Fibroblast of lung (primary cell): ENCODE measurements around the gene ACD. TPM values are rescaled to one million over a fixed set of nuclear protein-coding genes. Genes with fewer than 3 reads are reported as not detected.
A peak's percentile ranks its signal among the peaks of the same experiment; 100 is the strongest.

Experiments
- DNase-seq, 2 donors: peaks; one replicate each; pipeline versions ENCODE4 v3.0.0 to v3.0.0-alpha.2; 2010; ENCODE audit warnings: low read depth in 2 of 2
- H2AFZ ChIP-seq: 2 replicates; pipeline ENCODE4 v1.5.1; 2012; ENCODE audit warnings: low read length, control low read depth, inconsistent platforms
- H3K27ac ChIP-seq: 2 replicates; pipeline ENCODE4 v1.5.1; 2011; ENCODE audit warnings: low read length, control low read depth; ENCODE audit not compliant: insufficient read depth
- H3K27me3 ChIP-seq: 2 replicates; pipeline ENCODE4 v1.5.1; 2011; ENCODE audit warnings: mild to moderate bottlenecking, low read length; ENCODE audit not compliant: control insufficient read depth, insufficient read depth
- H3K36me3 ChIP-seq: 2 replicates; pipeline ENCODE4 v1.5.1; 2011; ENCODE audit warnings: low read length; ENCODE audit not compliant: control insufficient read depth, insufficient read depth
- H3K4me1 ChIP-seq: 2 replicates; pipeline ENCODE4 v1.5.1; 2011; ENCODE audit warnings: low read length; ENCODE audit not compliant: control insufficient read depth, insufficient read depth; ENCODE audit errors: extremely low read depth
- H3K4me2 ChIP-seq: 2 replicates; pipeline ENCODE4 v1.5.1; 2011; ENCODE audit warnings: low read length, control low read depth; ENCODE audit not compliant: insufficient read depth; ENCODE audit errors: extremely low read depth
- H3K4me3 ChIP-seq, 4 experiments: fragments of 200-600 bp in 1 of 4; sonication (generic) in 1 of 4; replicated peaks in 1 of 4; 2 replicates each; pipeline ENCODE4 v1.5.1; 2011 to 2016; ENCODE audit warnings: low read length in 4 of 4, low read depth in 3 of 4, mild to moderate bottlenecking in 3 of 4, control low read depth in 2 of 4, inconsistent platforms in 1 of 4, mixed read lengths in 1 of 4; ENCODE audit not compliant: insufficient read depth in 1 of 4; ENCODE audit errors: control extremely low read depth in 1 of 4
- H3K79me2 ChIP-seq: 2 replicates; pipeline ENCODE4 v1.5.1; 2012; ENCODE audit warnings: mild to moderate bottlenecking, low read length, inconsistent platforms; ENCODE audit not compliant: control insufficient read depth, insufficient read depth
- H3K9ac ChIP-seq: 2 replicates; pipeline ENCODE4 v1.5.1; 2011; ENCODE audit warnings: mild to moderate bottlenecking, low read length, control low read depth; ENCODE audit not compliant: insufficient read depth
- H3K9me3 ChIP-seq: 2 replicates; pipeline ENCODE4 v1.5.1; 2012; ENCODE audit warnings: low read depth, low read length; ENCODE audit not compliant: control insufficient read depth, insufficient read depth
- H4K20me1 ChIP-seq: 2 replicates; pipeline ENCODE4 v1.5.1; 2011; ENCODE audit warnings: low read length; ENCODE audit not compliant: control insufficient read depth, insufficient read depth; ENCODE audit errors: extremely low read depth
- CTCF ChIP-seq, 2 donors: IDR thresholded peaks in 1 of 2; conservative IDR thresholded peaks in 1 of 2; 1 replicate in 1 of 2; 2 replicates in 1 of 2; pipeline ENCODE4 v1.5.1; 2011 to 2012; ENCODE audit warnings: low read length in 2 of 2, control low read depth in 1 of 2, inconsistent platforms in 1 of 2, low read depth in 1 of 2, mild to moderate bottlenecking in 1 of 2
- EZH2 ChIP-seq: IDR thresholded peaks from 2 replicates; pipeline ENCODE4 v1.5.1; 2012; ENCODE audit warnings: low read length, control low read depth, mild to moderate bottlenecking; ENCODE audit errors: missing control alignments
- polyA minus RNA-seq: library from RNA; depleted of rRNA, polyadenylated mRNA; stranded (reverse); fragments of >200 nt; gene quantifications from 2 replicates; pipeline ENCODE4 v1.2.3, GENCODE V29; 2011; ENCODE audit warnings: low replicate concordance
- polyA plus RNA-seq, 2 donors: library from polyadenylated mRNA; depleted of rRNA in 1 of 2; stranded (reverse) in 1 of 2; unstranded in 1 of 2; fragments of >200 nt; gene quantifications; 2 replicates each; pipeline ENCODE4 v1.2.1, GENCODE V29; 2011 to 2012; ENCODE audit warnings: missing spikeins in 1 of 2
- total RNA-seq: library from RNA; depleted of rRNA; stranded (reverse); fragments of >200 nt; gene quantifications from 2 replicates; pipeline ENCODE4 v1.2.1, GENCODE V29; 2014

ACD gene
- 9.2 and 9.5 TPM in 2 replicates for total RNA-seq
- 7.9 and 16.1 TPM in 2 replicates for polyA plus RNA-seq
- 11.9 and 25.0 TPM in 2 replicates for polyA plus RNA-seq (2012)
- 40.9 and 73.2 TPM in 2 replicates for polyA minus RNA-seq

- Histone ChIP-seq H3K79me2 (no peaks in the 10 kb centered on the region), H3K27me3 (no peaks in the 10 kb centered on the region), H3K4me1 (peaks cover 6% of the 10 kb centered on the region), H3K9ac (peak within 1 kb of the TSS; percentile 88), H4K20me1 (peaks cover 2% of the 10 kb centered on the region), H3K4me3 (peak within 1 kb of the TSS; percentile 88 to 97 (median 93)), H3K4me2 (peak within 1 kb of the TSS; percentile 100), H2AFZ (peak within 1 kb of the TSS; percentile 92), H3K36me3 (peaks cover 6% of the 10 kb centered on the region), H3K27ac (peak within 1 kb of the TSS; percentile 100), H3K9me3 (no peaks in the 10 kb centered on the region)
- no peak for TF ChIP-seq EZH2
- TF ChIP-seq CTCF (conservative IDR thresholded peaks at IDR 0.05 in 1 of 2, IDR thresholded peaks at IDR 0.05 in 1 of 2; ENCODE audit: low read depth in 1 of 2, low read length in 2 of 2), result no peak
- DNase-seq, result peak; percentile 78 to 89
Measured at GRCh38 chr16:67659675-67660563, at the start of gene ACD. Gene ACD (minus strand): TSS chr16:67660260. CDS start chr16:67660220, 40 bp downstream.

- no peak overlapping the region for H2AFZ ChIP-seq
- H3K4me1 ChIP-seq, result no peaks in the 10 kb centered on the region
- H3K27ac ChIP-seq, result no peak overlapping the region
- H3K36me3 ChIP-seq, result no peaks in the 10 kb centered on the region
- H3K4me2 ChIP-seq, result no peak overlapping the region
- DNase-seq, result no peak
- H3K9ac ChIP-seq, result no peak overlapping the region
- peaks cover 3% of the 10 kb centered on the region for H3K79me2 ChIP-seq
- H4K20me1 ChIP-seq, result no peaks in the 10 kb centered on the region
- TF ChIP-seq CTCF (conservative IDR thresholded peaks at IDR 0.05 in 1 of 2, IDR thresholded peaks at IDR 0.05 in 1 of 2; ENCODE audit: low read depth in 1 of 2, low read length in 2 of 2), result no peak
- no peak for TF ChIP-seq EZH2
- no peaks in the 10 kb centered on the region for H3K27me3 ChIP-seq
- H3K9me3 ChIP-seq, result no peaks in the 10 kb centered on the region
- H3K4me3 ChIP-seq, result no peak overlapping the region
Measured at GRCh38 chr16:67709050-67709449, 49.0 kb upstream of the ACD start.

- H3K36me3 ChIP-seq, result no peaks in the 10 kb centered on the region
- no peak overlapping the region for H3K27ac ChIP-seq
- no peaks in the 10 kb centered on the region for H3K27me3 ChIP-seq
- H3K4me3 ChIP-seq, result no peak overlapping the region
- peak; percentile 4 to 5 for DNase-seq
- H4K20me1 ChIP-seq, result no peaks in the 10 kb centered on the region
- H2AFZ ChIP-seq, result no peak overlapping the region
- H3K4me2 ChIP-seq, result no peak overlapping the region
- no peak overlapping the region for H3K9ac ChIP-seq
- H3K4me1 ChIP-seq, result no peaks in the 10 kb centered on the region
- no peaks in the 10 kb centered on the region for H3K9me3 ChIP-seq
- TF ChIP-seq CTCF (conservative IDR thresholded peaks at IDR 0.05 in 1 of 2, IDR thresholded peaks at IDR 0.05 in 1 of 2; ENCODE audit: low read depth in 1 of 2, low read length in 2 of 2) (no peak), EZH2 (no peak)
- no peaks in the 10 kb centered on the region for H3K79me2 ChIP-seq
Measured at GRCh38 chr16:67708368-67708771, 48.3 kb upstream of the ACD start.
